Fibroblast of the conjunctiva (primary cell): Measurements from ENCODE around the gene MYH9.
A peak's percentile ranks its signal among the peaks of the same experiment; 100 is the strongest.
"Not testable (repeated sequence)": the region's sequence is repeated elsewhere in the genome, so short reads cannot be mapped to it uniquely, and the experiment has no call there.

Source experiments
- DNase-seq: peaks from one replicate; pipeline ENCODE4 v3.0.0-alpha.2; 2010; ENCODE audit warnings: low read depth

Gene MYH9

GRCh38 chr22:36387959-36388726 lies at the start of gene MYH9:
Gene MYH9 (minus strand): TSS chr22:36387967. CDS start chr22:36349236, 38,731 bp downstream.
- peak; percentile 100 for DNase-seq

DNA sequence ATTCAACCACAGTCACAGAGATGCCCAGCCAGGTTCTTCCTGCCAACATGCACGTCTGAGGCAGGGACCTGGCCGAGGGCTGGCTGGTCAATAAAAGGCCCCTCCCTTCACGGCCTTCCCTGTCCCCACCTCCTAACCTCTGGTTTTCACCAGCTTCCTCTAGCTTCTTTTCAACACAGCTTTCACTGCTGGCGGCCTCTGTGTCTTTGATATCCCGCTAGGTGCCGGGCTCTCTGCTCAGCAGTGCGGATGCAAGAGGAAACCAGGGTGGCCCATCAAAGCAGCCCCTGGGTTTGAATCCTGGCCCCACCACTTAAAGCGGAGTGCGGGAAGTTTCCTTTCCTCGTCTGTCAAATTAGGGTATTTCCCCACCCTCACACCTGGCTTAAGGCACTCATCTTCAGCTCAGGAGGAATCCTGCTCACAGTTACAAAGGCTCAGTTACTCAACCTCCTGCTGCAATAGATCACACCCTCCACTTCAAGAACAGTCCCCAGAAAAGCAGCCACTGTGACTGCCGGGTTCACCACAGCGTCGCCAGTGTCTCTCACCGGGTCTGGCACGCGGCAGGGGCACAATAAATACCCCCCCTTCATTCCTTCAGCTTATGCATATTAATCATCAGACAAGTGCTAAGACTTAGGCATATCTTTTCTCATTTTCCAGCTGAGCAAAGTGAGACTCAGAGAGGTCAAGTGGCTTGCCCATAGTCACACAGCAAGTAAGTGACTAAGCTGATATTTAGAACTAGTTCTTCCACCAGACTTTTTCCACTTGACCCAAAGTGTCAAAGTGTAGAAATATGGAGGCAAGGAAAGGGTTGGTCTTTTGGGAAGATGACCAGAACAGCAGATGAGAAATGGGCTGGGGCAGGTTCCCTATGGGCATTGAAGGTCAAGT lies 48.0 kb upstream of the MYH9 start:
- DNase-seq = no peak

- DNase-seq = no peak
Measured at GRCh38 chr22:36433318-36434231, 45.8 kb upstream of the MYH9 start.

- no peak for DNase-seq
Measured at GRCh38 chr22:36432592-36433317, 45.0 kb upstream of the MYH9 start.

GRCh38 chr22:36431977-36432376 lies 44.2 kb upstream of the MYH9 start:
- no peak for DNase-seq

DNA sequence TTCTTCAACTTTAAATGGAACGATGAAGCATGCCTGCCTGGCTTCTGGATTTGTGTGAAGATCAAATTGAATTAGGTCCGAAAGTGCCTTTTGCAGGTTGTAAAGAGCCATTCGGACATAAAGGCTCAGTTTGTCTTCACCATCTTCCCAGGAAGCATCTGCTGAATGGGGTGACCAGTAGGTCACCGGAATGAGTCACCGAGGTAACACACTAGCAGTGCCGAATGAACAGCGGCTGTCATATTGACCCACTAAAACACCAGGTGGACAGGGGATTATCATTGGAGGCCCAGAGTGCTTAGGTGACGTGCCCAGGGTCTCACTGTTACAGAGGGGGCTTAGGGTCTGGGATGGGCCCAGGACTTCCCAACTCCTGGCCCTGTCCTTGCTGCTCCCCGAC lies 43.1 kb upstream of the MYH9 start:
- DNase-seq = no peak

DNA sequence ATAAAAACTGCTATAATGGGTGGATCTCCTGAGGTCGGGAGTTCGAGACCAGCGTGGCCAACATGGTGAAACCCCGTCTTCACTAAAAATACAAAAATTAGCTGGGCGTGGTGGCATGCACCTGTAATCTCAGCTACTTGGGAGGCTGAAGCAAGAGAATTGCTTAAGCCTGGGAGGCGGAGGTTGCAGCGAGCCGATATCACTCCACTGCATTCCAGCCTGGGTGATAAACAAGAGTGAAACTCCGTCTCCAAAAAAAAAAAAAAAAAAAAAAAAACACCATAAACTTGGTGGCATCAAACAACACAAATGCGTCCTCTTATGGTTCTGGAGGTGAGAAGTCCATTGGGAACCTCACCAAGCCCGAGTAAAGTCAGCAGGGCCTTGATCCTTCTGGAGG lies 40.2 kb upstream of the MYH9 start:
- DNase-seq = not testable (repeated sequence)

DNA sequence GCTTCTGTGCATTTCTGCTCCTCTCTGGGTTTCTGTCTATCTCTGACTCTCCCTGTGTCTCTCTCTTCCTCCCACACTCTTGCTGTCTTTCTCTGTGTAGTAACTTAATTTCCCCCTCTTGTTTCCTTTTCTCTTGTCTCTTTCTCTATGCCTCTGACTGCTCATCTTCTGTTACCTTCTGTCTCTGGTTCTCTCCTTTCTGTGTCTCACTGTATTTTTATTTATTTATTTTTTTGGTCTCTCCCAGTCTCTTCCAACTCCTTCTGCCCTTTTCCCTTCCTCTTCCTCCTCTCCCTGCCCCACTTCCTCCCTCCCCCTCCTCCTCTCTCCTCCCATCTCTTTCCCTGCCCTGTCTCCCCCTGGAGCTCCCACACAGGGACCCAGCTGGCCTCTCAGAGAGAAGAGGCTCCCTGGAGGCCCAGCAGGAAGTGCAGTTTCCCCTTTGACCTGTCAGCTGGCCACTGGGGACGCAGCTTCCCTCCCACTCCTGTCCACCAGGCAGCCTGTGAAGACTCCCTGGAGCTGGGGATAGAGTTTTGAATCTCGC lies 38.3 kb upstream of the MYH9 start:
- no peak for DNase-seq

GRCh38 chr22:36424901-36425579 lies 37.3 kb upstream of the MYH9 start:
- DNase-seq = no peak

DNA sequence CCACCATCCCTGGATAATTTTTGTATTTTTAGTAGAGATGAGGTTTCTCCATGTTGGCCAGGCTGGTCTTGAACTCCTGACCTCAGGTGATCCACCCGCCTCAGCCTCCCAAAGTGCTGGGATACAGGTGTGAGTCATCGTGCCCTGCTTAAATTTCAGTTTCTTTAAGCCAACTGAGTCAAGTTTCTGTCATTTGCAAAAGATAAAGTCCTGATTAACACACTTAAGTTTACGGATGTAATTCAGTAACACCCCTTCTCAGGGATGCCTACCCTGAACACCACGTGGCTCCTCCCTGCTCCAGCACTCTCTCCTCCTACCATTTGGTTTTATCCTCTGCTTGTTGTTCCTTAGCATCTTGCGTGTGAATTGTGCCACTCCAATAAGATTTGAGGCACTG lies 36.7 kb upstream of the MYH9 start:
- not testable (repeated sequence) for DNase-seq

DNA sequence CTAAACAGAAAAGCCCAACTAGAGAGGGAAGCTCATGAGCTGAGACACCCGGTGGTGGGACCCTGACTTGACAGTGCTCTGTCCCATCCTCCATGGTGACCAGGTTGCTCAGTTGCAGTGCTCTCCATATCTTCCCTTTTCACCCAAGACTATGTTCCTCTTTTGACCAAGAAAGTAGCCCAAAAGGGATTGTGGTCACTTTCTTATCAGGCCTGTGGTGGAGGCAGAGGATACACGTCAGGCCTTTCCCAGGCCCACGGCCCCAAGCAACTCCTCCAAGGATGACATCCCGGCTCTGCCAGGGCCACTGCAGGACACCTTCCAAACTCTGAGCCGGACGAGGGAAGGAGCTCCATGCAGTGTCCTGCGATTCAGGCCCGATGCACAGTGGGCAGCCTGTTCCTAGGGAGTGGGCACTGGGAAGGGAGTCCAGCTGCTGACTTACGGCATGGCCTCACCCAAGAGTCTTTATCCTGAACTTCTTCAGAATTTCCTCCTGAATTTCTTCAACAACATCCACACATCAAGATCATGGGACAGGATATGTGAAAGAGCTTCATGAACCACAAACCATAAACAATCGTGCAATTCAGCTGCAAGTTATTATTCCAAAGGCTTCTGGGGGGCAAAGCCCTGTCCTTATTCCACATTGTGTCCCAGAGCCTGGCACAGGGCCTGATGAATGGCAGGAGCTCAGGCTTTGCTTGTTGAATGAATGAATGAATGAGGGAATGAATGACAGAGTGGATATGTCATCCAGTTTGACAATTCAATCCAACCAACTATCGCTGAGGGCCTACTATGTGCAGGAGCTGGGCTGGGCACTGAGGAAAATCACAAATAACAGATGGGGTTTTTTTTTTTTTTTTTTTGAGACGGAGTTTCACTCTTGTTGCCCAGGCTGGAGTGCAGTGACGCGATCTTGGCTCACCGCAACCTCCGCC lies 36.0 kb upstream of the MYH9 start:
- no peak for DNase-seq

GRCh38 chr22:36422287-36423014 lies 34.7 kb upstream of the MYH9 start:
- DNase-seq = no peak

DNA sequence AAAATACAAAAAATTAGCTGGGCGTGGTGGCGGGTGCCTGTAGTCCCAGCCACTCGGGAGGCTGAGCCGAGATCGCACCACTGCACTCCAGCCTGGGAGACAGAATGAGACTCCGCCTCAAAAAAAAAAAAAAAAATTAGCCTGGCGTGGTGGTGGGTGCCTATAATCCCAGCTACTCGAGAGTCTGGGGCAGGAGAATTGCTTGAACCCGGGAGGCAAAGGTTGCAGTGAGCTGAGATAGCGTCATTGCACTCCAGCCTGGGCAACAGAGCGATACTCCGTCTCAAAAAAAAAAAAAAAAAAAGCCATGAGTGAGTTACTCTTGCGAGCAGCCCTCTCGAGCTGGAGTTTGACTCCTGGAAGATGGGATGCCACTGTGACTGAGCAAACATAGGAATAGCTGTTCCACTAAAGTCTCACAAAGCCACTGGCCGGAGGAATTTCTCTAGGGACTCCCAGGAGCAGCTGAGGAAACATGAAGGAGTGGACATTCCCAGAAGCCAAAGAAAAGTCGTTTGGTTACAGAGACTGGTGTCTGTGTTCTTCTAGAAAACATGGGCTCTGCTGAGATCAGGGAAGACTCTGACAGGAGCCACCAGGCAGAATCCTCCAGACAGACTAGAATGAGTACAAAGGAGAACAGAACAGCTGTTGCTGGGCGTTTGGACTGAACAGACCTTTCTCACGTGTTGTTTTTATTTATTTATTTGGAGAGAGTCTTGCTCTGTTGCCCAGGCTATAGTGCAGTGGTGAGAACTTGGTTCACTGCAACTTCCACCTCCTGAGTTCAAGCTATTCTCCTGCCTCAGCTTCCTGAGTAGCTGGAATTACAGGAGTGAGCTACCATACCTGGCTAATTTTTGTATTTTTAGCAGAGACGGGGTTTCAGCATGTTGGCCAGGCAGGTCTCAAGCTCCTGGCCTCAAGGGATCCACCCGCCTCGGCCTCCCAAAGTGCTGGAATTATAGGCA lies 32.4 kb upstream of the MYH9 start:
- DNase-seq = no peak

- DNase-seq = peak; percentile 55
Measured at GRCh38 chr22:36419177-36419911, 31.6 kb upstream of the MYH9 start.

- no peak for DNase-seq
Measured at GRCh38 chr22:36417281-36417686, 29.5 kb upstream of the MYH9 start.

DNA sequence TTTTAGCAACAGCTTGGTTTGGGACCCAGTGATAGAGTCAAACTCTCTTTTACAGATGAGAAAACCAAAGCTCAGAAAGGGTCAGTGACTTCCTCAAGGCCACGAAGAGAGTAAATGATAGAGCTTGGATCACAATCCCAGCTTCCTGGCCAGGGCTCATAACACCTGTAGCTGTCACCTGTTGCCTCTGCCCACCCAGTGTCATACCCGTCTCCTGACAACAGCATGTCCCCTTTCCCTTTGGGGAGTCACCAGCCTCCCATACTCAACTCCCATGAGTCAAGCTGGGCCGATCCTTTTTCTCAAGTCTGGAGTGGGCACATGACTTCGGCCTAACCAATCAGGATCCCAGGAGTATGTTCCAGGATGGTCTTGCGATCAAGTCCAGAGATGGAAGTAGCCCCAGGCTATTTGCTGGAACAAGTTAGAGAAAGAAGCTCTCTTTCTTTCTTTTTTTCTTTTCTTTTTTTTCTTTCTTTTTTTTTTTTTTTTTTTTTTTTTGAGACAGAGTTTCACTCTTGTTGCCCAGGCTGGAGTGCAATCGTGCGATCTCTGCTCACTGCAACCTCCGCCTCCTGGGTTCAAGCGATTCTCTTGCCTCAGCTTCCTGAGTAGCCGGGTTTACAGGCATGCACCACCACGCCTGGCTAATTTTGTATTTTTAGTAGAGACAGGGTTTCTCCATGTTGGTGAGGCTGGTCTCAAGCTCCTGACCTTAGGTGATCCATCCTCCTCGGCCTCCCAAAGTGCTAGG lies 27.8 kb upstream of the MYH9 start:
- DNase-seq = no peak
